Activated CD4-positive, alpha-beta memory T cell treated with anti-CD3 and anti-CD28 coated beads, Interleukin-2, amount 10 ng/mL, durations not matched to agents 7 days and 5 days (primary cell): ENCODE data around the gene ITM2B. TPM values are rescaled to one million over a fixed set of nuclear protein-coding genes. Genes with fewer than 3 reads are reported as not detected.

ENCODE experiments used
- CTCF ChIA-PET: fragments of 350-600 bp; sonication (Branson Sonifier 250); formaldehyde crosslinking; loops from one replicate; lab custom pipeline; 2021; ENCODE audit warnings: antibody characterized with exemption, inconsistent platforms; lab: Charles Lee
- POLR2A ChIA-PET: fragments of 350-600 bp; sonication (Branson Sonifier 250); formaldehyde crosslinking; loops from one replicate; lab custom pipeline; 2021; ENCODE audit warnings: antibody characterized with exemption; lab: Charles Lee
- DNase-seq: peaks from one replicate; pipeline ENCODE4 v3.0.0-alpha.2; 2020
- H3K27ac Mint-ChIP-seq: one replicate; pipeline ENCODE4 v1.8.0; 2021; ENCODE audit warnings: mild to moderate bottlenecking, mixed read lengths
- H3K27me3 Mint-ChIP-seq: one replicate; pipeline ENCODE4 v1.8.0; 2021; ENCODE audit warnings: mixed read lengths
- H3K36me3 Mint-ChIP-seq: one replicate; pipeline ENCODE4 v1.8.0; 2021; ENCODE audit warnings: low read depth, mixed read lengths
- H3K4me1 Mint-ChIP-seq: one replicate; pipeline ENCODE4 v1.8.0; 2021; ENCODE audit warnings: mixed read lengths
- H3K4me3 Mint-ChIP-seq: one replicate; pipeline ENCODE4 v1.8.0; 2021; ENCODE audit warnings: mild to moderate bottlenecking, mixed read lengths
- H3K9me3 Mint-ChIP-seq: one replicate; pipeline ENCODE4 v1.8.0; 2021; ENCODE audit warnings: mixed read lengths
- total RNA-seq, 2 experiments: library from RNA; stranded (reverse); gene quantifications; one replicate each; pipeline ENCODE4 v1.2.3, GENCODE V29; 2021

The ITM2B gene
- total RNA-seq, 2 experiments from 2014 or later = 226 to 227 TPM

- CTCF ChIA-PET = no interaction called here
- no peaks in the 10 kb centered on the region for H3K9me3 Mint-ChIP-seq
- peaks cover 6% of the 10 kb centered on the region for H3K4me1 Mint-ChIP-seq
These were observed 16.0 kb downstream of the ITM2B start for GRCh38 chr13:48249018-48249417.

GRCh38 chr13:48251611-48252081 is 18.6 kb downstream of the ITM2B start:
- POLR2A ChIA-PET = interaction anchor here (1.4 kb wide), 1 partner anchor 51 kb away, joined by 4 read pairs; no protein-coding TSS in a partner anchor
- Mint-ChIP-seq H3K4me1 (peaks cover 6% of the 10 kb centered on the region), H3K4me3 (no peak overlapping the region), H3K27me3 (no peaks in the 10 kb centered on the region), H3K36me3 (peaks cover 47% of the 10 kb centered on the region), H3K27ac (no peak overlapping the region), H3K9me3 (no peaks in the 10 kb centered on the region)
- CTCF ChIA-PET = no interaction called here
- no peak for DNase-seq

More at GRCh38 chr13:48249018-48249417, 16.0 kb downstream of the ITM2B start:
- H3K27ac Mint-ChIP-seq = no peak overlapping the region
- DNase-seq = no peak
- no peaks in the 10 kb centered on the region for H3K27me3 Mint-ChIP-seq
- no peak overlapping the region for H3K4me3 Mint-ChIP-seq
- peaks cover 27% of the 10 kb centered on the region for H3K36me3 Mint-ChIP-seq
- POLR2A ChIA-PET = no interaction called here

GRCh38 chr13:48252176-48252575 is 19.2 kb downstream of the ITM2B start:
- CTCF ChIA-PET = no interaction called here
- Mint-ChIP-seq H3K4me3 (no peak overlapping the region), H3K27me3 (no peaks in the 10 kb centered on the region), H3K4me1 (peaks cover 6% of the 10 kb centered on the region), H3K27ac (no peak overlapping the region), H3K36me3 (peaks cover 49% of the 10 kb centered on the region), H3K9me3 (no peaks in the 10 kb centered on the region)
- no peak for DNase-seq
- POLR2A ChIA-PET = interaction anchor here (1.4 kb wide), 1 partner anchor 51 kb away, joined by 4 read pairs; no protein-coding TSS in a partner anchor

- ChIA-PET POLR2A (no interaction called here), CTCF (interaction anchor here (0.7 kb wide), 1 partner anchor 124 kb away, joined by 3 read pairs; no protein-coding TSS in a partner anchor)
- no peak for DNase-seq
- Mint-ChIP-seq H3K4me1 (peaks cover 5% of the 10 kb centered on the region), H3K27ac (no peak overlapping the region), H3K4me3 (no peak overlapping the region), H3K9me3 (no peaks in the 10 kb centered on the region), H3K27me3 (no peaks in the 10 kb centered on the region), H3K36me3 (peaks cover 56% of the 10 kb centered on the region)
These were observed 20.8 kb downstream of the ITM2B start for GRCh38 chr13:48253849-48254248.

- H3K27me3 Mint-ChIP-seq = no peaks in the 10 kb centered on the region
- H3K9me3 Mint-ChIP-seq = no peaks in the 10 kb centered on the region
- H3K36me3 Mint-ChIP-seq = peaks cover 61% of the 10 kb centered on the region
- no peak for DNase-seq
- CTCF ChIA-PET = interaction anchor here (0.6 kb wide), 1 partner anchor 41 kb away, joined by 3 read pairs; no protein-coding TSS in a partner anchor
- no peak overlapping the region for H3K27ac Mint-ChIP-seq
- H3K4me3 Mint-ChIP-seq = no peak overlapping the region
- H3K4me1 Mint-ChIP-seq = peaks cover 1% of the 10 kb centered on the region
- POLR2A ChIA-PET = no interaction called here
These were observed 22.1 kb downstream of the ITM2B start for GRCh38 chr13:48255090-48255489.

GRCh38 chr13:48255954-48256353 is 22.9 kb downstream of the ITM2B start:
- Mint-ChIP-seq H3K36me3 (peaks cover 63% of the 10 kb centered on the region), H3K9me3 (no peaks in the 10 kb centered on the region), H3K27ac (no peak overlapping the region), H3K27me3 (no peaks in the 10 kb centered on the region), H3K4me3 (no peak overlapping the region), H3K4me1 (peaks cover 1% of the 10 kb centered on the region)
- CTCF ChIA-PET = interaction anchor here (0.8 kb wide), 1 partner anchor 129 kb away, joined by 3 read pairs; no protein-coding TSS in a partner anchor
- POLR2A ChIA-PET = interaction anchor here (1.2 kb wide), 1 partner anchor 23 kb away, joined by 4 read pairs; the partner anchor contains the start of gene ITM2B
- DNase-seq = no peak

- no peak overlapping the region for H3K27ac Mint-ChIP-seq
- no peak overlapping the region for H3K4me3 Mint-ChIP-seq
- no peaks in the 10 kb centered on the region for H3K4me1 Mint-ChIP-seq
- DNase-seq = no peak
- POLR2A ChIA-PET = no interaction called here
- no peaks in the 10 kb centered on the region for H3K9me3 Mint-ChIP-seq
- CTCF ChIA-PET = no interaction called here
- peaks cover 73% of the 10 kb centered on the region for H3K36me3 Mint-ChIP-seq
- no peaks in the 10 kb centered on the region for H3K27me3 Mint-ChIP-seq
These were observed 25.0 kb downstream of the ITM2B start for GRCh38 chr13:48258002-48258401.

- H3K9me3 Mint-ChIP-seq = no peaks in the 10 kb centered on the region
- H3K27me3 Mint-ChIP-seq = no peaks in the 10 kb centered on the region
- peaks cover 77% of the 10 kb centered on the region for H3K36me3 Mint-ChIP-seq
- no peaks in the 10 kb centered on the region for H3K4me1 Mint-ChIP-seq
- no peak overlapping the region for H3K4me3 Mint-ChIP-seq
- H3K27ac Mint-ChIP-seq = no peak overlapping the region
- ChIA-PET POLR2A (no interaction called here), CTCF (no interaction called here)
- DNase-seq = no peak
These were observed 25.4 kb downstream of the ITM2B start for GRCh38 chr13:48258430-48258829.

- H3K4me1 Mint-ChIP-seq = peaks cover 11% of the 10 kb centered on the region
- H3K9me3 Mint-ChIP-seq = no peaks in the 10 kb centered on the region
- DNase-seq = no peak
- no peaks in the 10 kb centered on the region for H3K27me3 Mint-ChIP-seq
- no peak overlapping the region for H3K27ac Mint-ChIP-seq
- ChIA-PET POLR2A (no interaction called here), CTCF (no interaction called here)
- no peak overlapping the region for H3K4me3 Mint-ChIP-seq
- H3K36me3 Mint-ChIP-seq = peaks cover 73% of the 10 kb centered on the region
These were observed 28.0 kb downstream of the ITM2B start for GRCh38 chr13:48260970-48261369.

- DNase-seq = no peak
- peaks cover 15% of the 10 kb centered on the region for H3K4me1 Mint-ChIP-seq
- H3K4me3 Mint-ChIP-seq = no peak overlapping the region
- H3K36me3 Mint-ChIP-seq = peaks cover 67% of the 10 kb centered on the region
- no peaks in the 10 kb centered on the region for H3K27me3 Mint-ChIP-seq
- H3K9me3 Mint-ChIP-seq = no peaks in the 10 kb centered on the region
- CTCF ChIA-PET = no interaction called here
- POLR2A ChIA-PET = no interaction called here
- no peak overlapping the region for H3K27ac Mint-ChIP-seq
These were observed 30.2 kb downstream of the ITM2B start for GRCh38 chr13:48263196-48263595.

GRCh38 chr13:48264058-48264457 is 31.1 kb downstream of the ITM2B start:
- Mint-ChIP-seq H3K36me3 (peaks cover 62% of the 10 kb centered on the region), H3K9me3 (no peaks in the 10 kb centered on the region), H3K4me1 (peaks cover 15% of the 10 kb centered on the region), H3K27ac (no peak overlapping the region), H3K4me3 (no peak overlapping the region), H3K27me3 (no peaks in the 10 kb centered on the region)
- POLR2A ChIA-PET = no interaction called here
- no peak for DNase-seq
- CTCF ChIA-PET = interaction anchor here (1.1 kb wide), 1 partner anchor 226 kb away, joined by 3 read pairs; no protein-coding TSS in a partner anchor

- H3K36me3 Mint-ChIP-seq = peaks cover 60% of the 10 kb centered on the region
These were observed 32.3 kb downstream of the ITM2B start for GRCh38 chr13:48265217-48265815.

GRCh38 chr13:48266150-48266549 is 33.1 kb downstream of the ITM2B start:
- no peak for DNase-seq
- ChIA-PET CTCF (interaction anchor here (1.9 kb wide), 1 partner anchor 139 kb away, joined by 4 read pairs; no protein-coding TSS in a partner anchor), POLR2A (no interaction called here)
- H3K36me3 Mint-ChIP-seq = peaks cover 53% of the 10 kb centered on the region
- no peaks in the 10 kb centered on the region for H3K27me3 Mint-ChIP-seq
- H3K4me3 Mint-ChIP-seq = no peak overlapping the region
- no peaks in the 10 kb centered on the region for H3K9me3 Mint-ChIP-seq
- peaks cover 15% of the 10 kb centered on the region for H3K4me1 Mint-ChIP-seq
- H3K27ac Mint-ChIP-seq = no peak overlapping the region

More at GRCh38 chr13:48265217-48265815, 32.3 kb downstream of the ITM2B start:
- POLR2A ChIA-PET = no interaction called here
- Mint-ChIP-seq H3K9me3 (no peaks in the 10 kb centered on the region), H3K27me3 (no peaks in the 10 kb centered on the region), H3K4me3 (no peak overlapping the region), H3K27ac (peak overlapping the region; percentile 2), H3K4me1 (peaks cover 15% of the 10 kb centered on the region)
- DNase-seq = no peak
- CTCF ChIA-PET = interaction anchor here (0.9 to 1.9 kb wide), 3 partner anchors 8 to 227 kb away, joined by 3 to 4 read pairs (median 3); no protein-coding TSS in a partner anchor
